Parathyroid adenoma (tissue), 2 donors: Measurements from ENCODE around the gene DDX10.

Experiments used
- H2AFZ ChIP-seq: fragments of 300-600 bp; sonication (generic); one replicate; pipeline ENCODE4 v1.7.0; 2017; ENCODE audit warnings: antibody characterized with exemption, mild to moderate bottlenecking
- H3K27ac ChIP-seq: fragments of 300-600 bp; sonication (generic); one replicate; pipeline ENCODE4 v1.7.0; 2017
- H3K27me3 ChIP-seq: fragments of 300-600 bp; sonication (generic); one replicate; pipeline ENCODE4 v1.7.0; 2017; ENCODE audit warnings: low read length; ENCODE audit not compliant: control insufficient read depth, insufficient read depth
- H3K36me3 ChIP-seq: fragments of 300-600 bp; sonication (generic); one replicate; pipeline ENCODE4 v1.7.0; 2017; ENCODE audit warnings: low read length; ENCODE audit not compliant: control insufficient read depth, insufficient read depth
- H3K4me1 ChIP-seq: fragments of 300-600 bp; sonication (generic); one replicate; pipeline ENCODE4 v1.7.0; 2017; ENCODE audit warnings: control low read depth
- H3K4me2 ChIP-seq: fragments of 300-600 bp; sonication (generic); one replicate; pipeline ENCODE4 v1.7.0; 2017; ENCODE audit warnings: low read length
- H3K4me3 ChIP-seq: fragments of 300-600 bp; sonication (generic); one replicate; pipeline ENCODE4 v1.7.0; 2017; ENCODE audit warnings: low read depth, low read length
- H3K79me2 ChIP-seq: fragments of 300-600 bp; sonication (generic); one replicate; pipeline ENCODE4 v1.7.0; 2017; ENCODE audit warnings: control low read depth
- H3K9ac ChIP-seq: fragments of 300-600 bp; sonication (generic); one replicate; pipeline ENCODE4 v1.7.0; 2017; ENCODE audit warnings: mild to moderate bottlenecking
- H3K9me3 ChIP-seq: fragments of 300-600 bp; sonication (generic); one replicate; pipeline ENCODE4 v1.7.0; 2017; ENCODE audit warnings: low read length; ENCODE audit not compliant: control insufficient read depth
- TF ChIP-seq, protein P1 (sequence below): fragments of 300-600 bp; sonication (generic); IDR thresholded peaks from one replicate; pipeline ENCODE4 v1.7.0; 2017; ENCODE audit warnings: antibody characterized with exemption, mild to moderate bottlenecking
- donor health status: primary hyperparathyroidism.

The DDX10 gene

DNA sequence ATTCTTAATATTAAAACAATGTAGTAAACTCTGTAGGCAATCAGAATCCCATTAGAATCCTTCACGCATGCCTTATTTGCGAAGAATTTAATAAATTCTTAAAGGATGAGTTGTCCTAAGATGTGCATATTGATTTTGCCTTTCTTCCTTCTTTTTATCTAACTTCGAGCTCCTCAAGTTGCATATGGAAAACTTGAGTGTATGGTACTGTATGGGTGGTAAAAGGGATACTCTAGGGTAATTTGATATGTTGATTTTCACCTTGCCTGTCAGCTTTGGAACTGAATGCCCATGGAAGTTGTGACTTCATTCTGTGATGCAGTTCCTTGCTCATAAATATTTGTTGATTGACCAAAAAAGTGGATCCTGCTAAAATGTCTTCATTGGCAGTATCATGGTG lies 193.8 kb downstream of the DDX10 start:
- Histone ChIP-seq H2AFZ (no peak overlapping the region), H3K4me3 (no peak overlapping the region), H3K9ac (no peak overlapping the region), H3K4me2 (no peak overlapping the region), H3K79me2 (no peaks in the 10 kb centered on the region), H3K36me3 (no peaks in the 10 kb centered on the region), H3K27me3 (no peaks in the 10 kb centered on the region), H3K9me3 (no peaks in the 10 kb centered on the region), H3K27ac (no peak overlapping the region), H3K4me1 (no peaks in the 10 kb centered on the region)
- TF ChIP-seq, protein P1, sequence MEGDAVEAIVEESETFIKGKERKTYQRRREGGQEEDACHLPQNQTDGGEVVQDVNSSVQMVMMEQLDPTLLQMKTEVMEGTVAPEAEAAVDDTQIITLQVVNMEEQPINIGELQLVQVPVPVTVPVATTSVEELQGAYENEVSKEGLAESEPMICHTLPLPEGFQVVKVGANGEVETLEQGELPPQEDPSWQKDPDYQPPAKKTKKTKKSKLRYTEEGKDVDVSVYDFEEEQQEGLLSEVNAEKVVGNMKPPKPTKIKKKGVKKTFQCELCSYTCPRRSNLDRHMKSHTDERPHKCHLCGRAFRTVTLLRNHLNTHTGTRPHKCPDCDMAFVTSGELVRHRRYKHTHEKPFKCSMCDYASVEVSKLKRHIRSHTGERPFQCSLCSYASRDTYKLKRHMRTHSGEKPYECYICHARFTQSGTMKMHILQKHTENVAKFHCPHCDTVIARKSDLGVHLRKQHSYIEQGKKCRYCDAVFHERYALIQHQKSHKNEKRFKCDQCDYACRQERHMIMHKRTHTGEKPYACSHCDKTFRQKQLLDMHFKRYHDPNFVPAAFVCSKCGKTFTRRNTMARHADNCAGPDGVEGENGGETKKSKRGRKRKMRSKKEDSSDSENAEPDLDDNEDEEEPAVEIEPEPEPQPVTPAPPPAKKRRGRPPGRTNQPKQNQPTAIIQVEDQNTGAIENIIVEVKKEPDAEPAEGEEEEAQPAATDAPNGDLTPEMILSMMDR, result no peak

DNA sequence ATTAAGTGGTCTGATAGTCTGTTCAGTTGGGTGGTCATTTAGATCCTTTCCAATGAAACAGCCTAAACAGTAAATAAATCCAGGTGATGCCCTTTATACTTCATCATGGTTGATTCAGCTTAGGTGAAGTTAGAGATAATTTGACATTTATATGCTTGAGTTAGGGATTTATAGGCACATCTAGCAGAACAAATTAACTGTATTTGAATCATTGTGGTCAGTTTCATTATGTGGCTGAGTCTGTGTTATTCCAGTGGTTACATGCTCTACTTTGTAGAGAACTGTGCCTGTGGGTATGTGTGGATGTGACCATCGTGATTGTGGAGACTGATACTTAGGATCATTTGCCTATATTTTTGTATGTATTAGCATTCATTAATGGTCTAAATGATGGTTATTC lies 194.6 kb downstream of the DDX10 start:
- no peak overlapping the region for H3K9ac ChIP-seq
- H3K27ac ChIP-seq, result no peak overlapping the region
- H3K4me1 ChIP-seq, result no peaks in the 10 kb centered on the region
- H2AFZ ChIP-seq, result no peak overlapping the region
- TF ChIP-seq, protein P1, result no peak
- H3K4me3 ChIP-seq, result no peak overlapping the region
- H3K4me2 ChIP-seq, result no peak overlapping the region
- no peaks in the 10 kb centered on the region for H3K79me2 ChIP-seq
- H3K9me3 ChIP-seq, result no peaks in the 10 kb centered on the region
- H3K27me3 ChIP-seq, result no peaks in the 10 kb centered on the region
- H3K36me3 ChIP-seq, result no peaks in the 10 kb centered on the region

DNA sequence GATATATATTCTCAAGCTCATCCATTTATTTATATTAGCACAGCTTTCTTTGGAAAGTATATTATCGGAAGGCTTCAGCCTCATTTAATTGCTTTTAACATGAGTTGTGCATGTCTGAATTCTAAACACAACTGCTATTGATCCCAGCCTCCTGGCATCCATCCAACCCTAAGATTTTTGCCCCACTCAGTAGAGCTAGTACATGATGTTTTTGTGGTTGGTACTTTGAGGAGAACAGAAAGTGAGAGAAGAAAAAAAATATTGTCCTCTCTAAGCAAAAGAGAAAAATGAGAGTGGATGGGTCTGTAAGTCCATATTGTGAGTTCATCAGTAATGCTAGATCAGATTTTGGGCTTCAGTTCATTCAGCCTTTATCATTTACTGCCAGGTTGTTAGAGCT lies 198.7 kb downstream of the DDX10 start:
- Histone ChIP-seq H3K9ac (no peak overlapping the region), H3K4me2 (no peak overlapping the region), H3K27ac (no peak overlapping the region), H3K4me3 (no peak overlapping the region), H3K79me2 (no peaks in the 10 kb centered on the region), H3K9me3 (no peaks in the 10 kb centered on the region), H3K4me1 (no peaks in the 10 kb centered on the region), H2AFZ (no peak overlapping the region), H3K27me3 (no peaks in the 10 kb centered on the region), H3K36me3 (no peaks in the 10 kb centered on the region)
- TF ChIP-seq, protein P1, result no peak

DNA sequence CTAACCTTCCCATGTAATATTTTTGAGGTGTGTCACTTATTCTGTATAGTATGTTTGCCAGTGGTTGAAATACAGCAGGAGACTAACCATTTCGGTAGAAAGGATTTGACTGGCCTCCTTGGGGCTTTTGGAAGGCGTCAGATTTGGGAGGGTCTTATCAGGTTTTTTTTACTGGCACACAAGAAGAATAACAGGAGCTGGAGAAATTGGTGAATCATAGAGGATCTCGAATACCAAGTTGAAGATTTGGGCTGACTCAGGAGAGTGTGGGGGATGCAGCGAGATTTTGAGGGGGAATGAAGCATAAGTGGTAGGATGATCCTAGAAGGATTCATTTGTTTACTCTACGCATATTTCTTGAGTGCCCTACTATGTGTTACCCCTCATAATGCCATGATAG lies 200.5 kb downstream of the DDX10 start:
- no peaks in the 10 kb centered on the region for H3K79me2 ChIP-seq
- no peak overlapping the region for H2AFZ ChIP-seq
- no peak overlapping the region for H3K4me2 ChIP-seq
- H3K4me1 ChIP-seq, result no peaks in the 10 kb centered on the region
- no peaks in the 10 kb centered on the region for H3K27me3 ChIP-seq
- H3K27ac ChIP-seq, result no peak overlapping the region
- no peaks in the 10 kb centered on the region for H3K36me3 ChIP-seq
- H3K9ac ChIP-seq, result no peak overlapping the region
- TF ChIP-seq, protein P1, result no peak
- no peak overlapping the region for H3K4me3 ChIP-seq
- no peaks in the 10 kb centered on the region for H3K9me3 ChIP-seq

DNA sequence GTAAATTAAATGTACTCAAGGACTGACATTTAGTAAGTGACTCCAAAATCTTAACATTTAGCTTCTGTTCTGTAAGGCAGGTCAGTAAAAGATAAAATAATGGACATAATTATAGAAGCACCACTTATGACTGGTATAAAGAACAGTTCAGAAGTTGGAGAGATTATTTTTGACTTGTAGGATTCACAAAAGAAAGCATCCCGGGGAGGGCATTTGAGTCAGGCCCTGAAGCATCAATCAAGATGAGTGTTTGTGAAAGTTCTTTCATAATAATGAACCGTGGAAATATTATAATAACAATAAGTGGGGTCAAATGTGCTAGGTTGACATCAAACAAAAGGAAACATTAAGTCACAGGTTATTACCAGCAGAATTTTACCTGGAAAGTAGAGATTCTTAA lies 201.9 kb downstream of the DDX10 start:
- no peak overlapping the region for H3K4me3 ChIP-seq
- H3K27ac ChIP-seq, result no peak overlapping the region
- H3K79me2 ChIP-seq, result no peaks in the 10 kb centered on the region
- H3K9ac ChIP-seq, result no peak overlapping the region
- H3K4me1 ChIP-seq, result no peaks in the 10 kb centered on the region
- no peak overlapping the region for H3K4me2 ChIP-seq
- TF ChIP-seq, protein P1, result no peak
- H3K9me3 ChIP-seq, result no peaks in the 10 kb centered on the region
- no peaks in the 10 kb centered on the region for H3K27me3 ChIP-seq
- H2AFZ ChIP-seq, result no peak overlapping the region
- H3K36me3 ChIP-seq, result no peaks in the 10 kb centered on the region
